Measurements from ENCODE around the gene OR1A1. TPM values are rescaled to one million over a fixed set of nuclear protein-coding genes. Genes with fewer than 3 reads are reported as not detected.
"Not testable (repeated sequence)": the region's sequence is repeated elsewhere in the genome, so short reads cannot be mapped to it uniquely, and the experiment has no call there.

The OR1A1 gene, protein sequence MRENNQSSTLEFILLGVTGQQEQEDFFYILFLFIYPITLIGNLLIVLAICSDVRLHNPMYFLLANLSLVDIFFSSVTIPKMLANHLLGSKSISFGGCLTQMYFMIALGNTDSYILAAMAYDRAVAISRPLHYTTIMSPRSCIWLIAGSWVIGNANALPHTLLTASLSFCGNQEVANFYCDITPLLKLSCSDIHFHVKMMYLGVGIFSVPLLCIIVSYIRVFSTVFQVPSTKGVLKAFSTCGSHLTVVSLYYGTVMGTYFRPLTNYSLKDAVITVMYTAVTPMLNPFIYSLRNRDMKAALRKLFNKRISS
- not detected for total RNA-seq

DNA sequence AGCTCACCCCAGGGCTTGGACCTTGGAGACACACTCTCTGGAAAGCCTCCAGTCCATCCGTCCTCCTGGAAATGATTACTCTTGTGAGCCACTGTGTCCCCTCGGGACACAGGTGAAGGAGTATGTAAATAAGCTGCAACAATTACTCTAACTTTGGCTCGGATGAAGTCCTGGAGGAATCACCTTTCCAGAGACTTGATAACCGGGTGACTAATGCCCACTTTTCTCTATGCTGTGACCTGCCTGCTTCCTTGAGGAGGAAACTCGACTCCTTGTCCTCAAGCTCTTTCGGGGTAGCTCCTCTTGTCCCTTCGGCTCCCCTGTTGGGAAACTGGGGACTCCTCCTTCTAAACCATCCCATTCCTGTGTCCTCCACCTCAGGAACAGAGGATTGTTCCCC, at the start of gene OR1A1:
Gene OR1A1, plus strand, starts transcription at position 301 of the 400 bp plus-strand sequence. CDS start 7,954 bp downstream, outside the sequence.
- no peak for DNase-seq

DNA sequence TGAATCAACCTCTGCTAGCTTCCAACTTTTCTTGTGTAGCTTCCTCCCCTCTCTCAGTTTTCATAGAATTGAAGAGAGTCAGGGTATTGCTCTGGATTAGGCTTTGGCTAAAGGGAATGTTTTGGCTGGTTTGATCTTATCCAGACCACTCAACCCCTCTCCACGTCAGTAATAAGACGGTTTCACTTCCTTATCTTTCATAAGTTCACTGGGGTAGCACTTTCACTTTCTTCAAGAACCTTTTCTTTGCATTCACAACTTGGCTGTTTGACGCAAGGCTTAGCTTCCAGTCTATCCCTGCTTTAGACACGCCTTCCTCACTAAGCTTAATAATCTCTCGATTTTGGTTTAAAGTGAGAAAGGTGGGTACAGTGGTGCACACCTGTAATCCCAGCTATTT, 39.9 kb upstream of the OR1A1 start:
- DNase-seq = no peak

DNA sequence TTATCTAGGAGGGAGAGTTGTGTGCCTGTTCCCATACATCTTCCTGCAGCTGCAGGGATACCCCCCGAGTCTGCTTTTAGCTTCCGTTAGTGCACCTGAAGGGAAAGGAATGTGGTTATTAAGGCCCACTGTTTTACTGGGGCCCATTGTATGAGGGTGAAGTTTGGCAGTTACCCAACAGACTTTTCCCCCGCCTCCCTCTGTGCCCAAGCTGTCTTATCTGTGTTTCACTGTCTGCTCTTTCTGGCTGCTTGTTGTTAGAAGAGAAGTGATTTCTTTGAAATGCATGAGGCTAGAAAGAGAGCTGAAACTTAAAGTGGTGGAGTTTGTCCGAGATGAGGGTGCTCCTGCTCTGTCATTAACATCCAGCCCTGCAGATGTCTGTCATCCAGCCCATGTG, 17.5 kb upstream of the OR1A1 start:
- no peak for DNase-seq

DNA sequence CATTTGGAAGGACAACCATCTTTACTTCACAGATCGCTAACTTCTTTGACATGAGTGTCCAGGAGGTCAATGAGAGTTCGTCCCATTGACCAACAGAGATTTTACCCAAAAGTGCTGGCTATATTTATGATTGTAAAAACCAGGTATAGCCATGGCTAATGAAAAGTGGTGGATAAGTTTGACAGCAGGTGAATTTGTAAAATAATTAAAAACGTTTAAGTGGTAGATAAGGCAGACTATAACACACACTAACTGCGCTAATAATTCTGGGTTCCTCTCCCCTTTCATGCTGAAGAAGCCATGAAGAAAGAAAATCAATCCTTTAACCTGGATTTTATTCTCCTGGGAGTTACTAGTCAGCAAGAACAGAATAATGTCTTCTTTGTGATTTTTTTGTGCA, 10.2 kb upstream of the OR1A1 start, which contains the start of gene OR1A2:
Gene OR1A2, plus strand, starts transcription at position 301 of the 400 bp plus-strand sequence. Its CDS starts 0 bp downstream, at position 301.
- no peak for DNase-seq

DNA sequence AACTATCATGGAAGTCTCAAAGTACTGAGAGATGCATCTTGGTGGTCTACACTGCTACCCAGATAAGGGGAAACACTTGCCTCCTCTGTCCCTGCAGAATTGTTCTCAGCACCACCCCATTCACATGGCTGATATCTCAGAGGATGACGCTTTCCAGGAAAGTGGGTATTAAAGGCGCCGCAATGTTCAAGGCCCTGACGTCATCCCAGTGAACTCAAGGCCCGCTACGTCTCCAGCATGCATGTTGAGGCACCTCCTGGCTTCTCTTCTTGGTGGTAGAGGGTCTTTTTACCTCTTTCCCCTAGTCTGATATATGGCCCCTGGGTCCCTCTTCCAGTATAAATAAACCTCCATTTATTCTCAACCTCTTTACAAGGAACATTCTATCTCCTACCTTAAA, 1.0 kb downstream of the OR1A1 start:
- no peak for DNase-seq

DNA sequence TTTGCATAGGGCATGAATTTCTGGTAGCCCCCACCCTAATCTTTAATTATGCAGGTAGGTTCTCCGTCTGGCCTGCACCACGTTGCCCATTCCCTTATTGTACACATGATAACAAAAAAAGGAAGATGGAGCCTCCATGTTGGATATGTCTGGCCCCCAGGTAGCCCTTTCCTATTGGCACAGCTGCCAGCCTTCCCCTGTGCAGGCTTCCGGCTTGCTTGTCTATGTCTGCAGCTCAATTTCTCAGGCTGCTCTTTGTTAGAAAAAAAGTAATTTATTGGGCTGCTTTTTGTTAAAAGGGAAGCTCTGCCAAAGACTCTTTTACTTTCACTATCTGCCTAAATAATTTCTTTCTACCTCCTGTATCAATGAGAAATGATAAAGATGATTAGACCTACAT, 5.5 kb downstream of the OR1A1 start:
- no peak for DNase-seq

DNA sequence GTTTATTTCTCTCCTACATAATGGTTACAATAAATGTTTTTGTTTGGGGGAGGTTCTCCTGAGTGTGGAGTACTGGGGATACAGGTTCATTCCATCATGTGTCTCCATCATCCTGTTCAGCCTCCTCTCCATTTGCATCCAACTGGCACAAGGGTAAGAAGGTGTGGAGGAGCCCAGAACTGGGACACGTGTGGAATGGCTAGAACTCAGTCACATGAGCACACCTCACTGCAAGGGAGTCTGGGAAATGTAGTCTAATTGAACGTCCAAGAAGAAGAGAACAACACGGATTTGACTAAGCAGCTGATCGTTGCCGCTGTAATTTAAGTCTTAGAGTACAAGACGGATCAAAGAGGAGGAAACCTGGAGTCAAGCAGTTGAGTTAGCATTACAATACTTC, 6.1 kb downstream of the OR1A1 start:
- DNase-seq = no peak

DNA sequence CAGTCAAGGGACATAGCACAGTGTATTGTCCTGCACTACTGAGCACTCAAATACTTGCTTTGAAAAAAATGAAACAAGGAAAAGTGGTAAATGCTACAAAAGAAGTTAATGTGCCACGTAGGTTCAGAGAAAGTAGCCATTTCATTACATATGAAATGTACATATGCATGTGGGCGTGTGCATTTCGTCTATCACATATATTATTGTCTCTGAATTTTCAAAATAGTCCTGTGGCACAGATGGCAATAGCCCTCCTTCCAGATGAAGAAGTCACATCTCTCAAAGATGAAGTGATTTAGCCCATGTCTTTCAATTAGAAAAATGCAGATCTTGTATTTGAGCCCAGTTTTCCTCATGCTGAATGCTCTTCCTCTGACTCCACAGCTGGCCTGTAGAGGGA, 12.5 kb downstream of the OR1A1 start:
- not testable (repeated sequence) for DNase-seq

DNA sequence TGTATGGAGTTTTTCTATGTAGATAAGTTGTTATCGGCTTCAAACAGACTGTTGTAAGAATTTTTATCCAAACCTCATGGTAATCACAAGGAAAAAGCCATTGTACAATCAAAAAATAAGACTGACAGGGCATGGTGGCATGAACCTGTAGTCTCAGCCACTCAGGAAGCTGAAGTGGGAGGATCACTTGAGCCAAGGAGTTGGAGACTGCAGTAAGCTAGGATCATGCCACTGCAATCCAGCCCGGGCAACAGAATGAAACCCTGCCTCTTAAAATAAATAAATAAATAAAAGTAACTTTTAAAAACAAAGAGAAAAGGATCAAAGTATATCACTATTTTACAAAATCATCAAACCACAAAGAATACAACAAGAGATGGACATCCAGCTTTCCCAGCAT, 14.4 kb downstream of the OR1A1 start:
- DNase-seq = no peak

DNA sequence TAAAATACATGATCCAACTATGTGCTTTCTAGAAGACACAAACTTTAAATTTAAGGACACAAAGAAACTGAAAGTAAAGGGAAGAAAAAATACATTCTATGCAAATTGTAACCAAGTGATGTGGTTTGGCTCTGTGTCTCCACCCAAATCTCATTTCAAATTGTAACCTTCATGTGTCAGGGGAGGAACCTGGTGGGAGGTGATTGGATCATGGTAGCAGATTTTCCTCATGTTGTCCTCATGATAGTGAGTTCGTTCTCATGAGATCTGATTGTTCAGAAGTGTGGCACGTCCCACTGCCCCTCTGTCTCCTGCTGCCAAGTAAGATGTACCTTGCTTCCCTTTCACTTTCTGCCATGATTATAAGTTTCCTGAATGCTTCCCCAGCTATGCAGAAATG, 15.0 kb downstream of the OR1A1 start:
- no peak for DNase-seq

DNA sequence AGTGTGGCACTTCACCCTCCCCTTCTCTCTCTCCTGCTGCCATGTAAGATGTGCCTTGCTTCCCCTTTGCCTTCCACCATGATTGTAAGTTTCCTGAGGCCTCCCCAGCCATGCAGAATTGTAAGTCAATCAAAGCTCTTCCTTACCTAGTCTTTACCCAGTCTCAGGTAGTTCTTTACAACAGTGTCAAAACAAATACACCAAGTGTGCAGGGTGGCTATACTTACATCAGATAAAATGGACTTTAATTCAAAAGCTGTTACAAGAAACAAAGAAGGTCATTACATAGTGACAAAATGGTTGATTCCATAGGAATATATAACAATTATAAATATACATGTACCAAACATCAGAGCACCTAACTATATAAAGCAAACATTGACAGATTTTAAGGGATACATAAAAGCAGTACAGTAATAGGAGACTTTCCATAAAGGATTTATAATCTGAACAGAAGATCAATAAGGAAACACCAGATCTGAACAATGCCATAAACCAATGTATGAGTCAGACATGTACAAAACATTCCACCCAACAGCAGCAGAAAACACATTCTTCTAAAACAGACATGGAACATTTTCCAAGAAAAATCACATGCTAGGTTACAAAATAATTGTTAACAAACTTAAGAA, 17.4 kb downstream of the OR1A1 start:
- DNase-seq = not testable (repeated sequence)

DNA sequence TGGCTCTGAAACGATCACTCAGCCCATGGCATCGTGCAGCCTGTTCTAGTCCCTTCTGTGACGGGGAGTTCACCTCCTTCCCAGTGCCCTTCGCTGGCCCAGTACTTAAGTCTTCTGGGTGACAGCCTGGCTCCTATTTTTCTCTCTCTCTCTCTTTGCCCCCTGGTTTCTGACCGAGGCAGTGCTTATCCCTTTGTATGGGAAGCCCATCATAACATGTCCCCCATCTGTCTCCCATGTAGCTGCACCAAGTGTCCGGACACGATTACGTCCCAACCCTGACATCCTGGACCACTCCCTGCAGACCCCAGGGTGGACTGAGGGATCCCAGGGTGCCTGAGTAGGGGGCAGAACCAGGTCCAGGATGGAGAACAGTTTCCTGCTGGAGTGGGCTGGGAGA, 24.8 kb downstream of the OR1A1 start:
- DNase-seq = not testable (repeated sequence)

DNA sequence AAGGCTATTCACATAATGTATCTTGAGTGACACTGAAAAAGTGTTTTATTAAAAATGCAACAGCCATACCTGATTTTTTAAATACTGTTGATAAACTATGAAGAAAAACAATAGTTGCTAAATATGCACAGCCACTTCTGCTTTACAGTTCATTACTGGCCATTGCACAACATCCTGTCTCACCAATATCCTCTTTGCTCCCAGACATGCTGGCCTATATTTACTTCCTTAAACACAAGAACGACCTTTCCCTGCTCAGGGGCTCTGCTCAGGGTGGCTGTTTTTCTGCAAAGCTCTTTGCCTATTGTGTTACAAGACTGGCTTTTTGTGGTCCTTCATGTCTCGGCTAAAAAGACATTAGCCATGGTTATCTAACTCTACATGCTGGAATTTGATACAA, 31.2 kb downstream of the OR1A1 start:
- DNase-seq = not testable (repeated sequence)

DNA sequence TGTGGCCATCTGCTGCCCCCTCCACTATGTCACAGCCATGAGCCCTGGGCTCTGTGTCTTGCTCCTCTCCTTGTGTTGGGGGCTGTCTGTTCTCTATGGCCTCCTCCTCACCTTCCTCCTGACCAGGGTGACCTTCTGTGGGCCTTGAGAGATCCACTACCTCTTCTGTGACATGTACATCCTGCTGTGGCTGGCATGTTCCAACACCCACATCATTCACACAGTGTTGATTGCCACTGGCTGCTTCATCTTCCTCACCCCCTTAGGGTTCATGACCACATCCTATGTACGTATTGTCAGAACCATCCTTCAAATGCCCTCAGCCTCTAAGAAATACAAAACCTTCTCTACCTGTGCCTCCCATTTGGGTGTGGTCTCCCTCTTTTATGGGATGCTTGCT, 33.6 kb downstream of the OR1A1 start:
- DNase-seq = not testable (repeated sequence)

DNA sequence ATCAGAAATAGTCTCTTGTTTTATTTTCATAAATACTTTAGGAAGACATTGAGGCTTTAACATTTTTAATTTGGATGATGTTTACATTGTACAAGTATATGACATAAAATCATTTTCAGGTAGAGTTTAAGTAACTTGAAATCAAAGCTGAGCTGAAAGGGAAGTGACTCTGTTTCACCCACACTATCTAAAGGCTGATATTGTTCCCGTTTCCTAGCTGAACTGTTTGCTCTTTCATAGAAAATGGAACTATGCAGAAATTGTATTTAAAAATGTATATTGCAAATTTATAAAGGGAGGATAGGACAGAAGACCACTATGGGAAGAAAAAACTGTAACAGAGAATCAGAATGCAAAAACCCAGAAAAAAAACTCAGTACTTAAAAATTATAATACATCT, 37.4 kb downstream of the OR1A1 start:
- not testable (repeated sequence) for DNase-seq

DNA sequence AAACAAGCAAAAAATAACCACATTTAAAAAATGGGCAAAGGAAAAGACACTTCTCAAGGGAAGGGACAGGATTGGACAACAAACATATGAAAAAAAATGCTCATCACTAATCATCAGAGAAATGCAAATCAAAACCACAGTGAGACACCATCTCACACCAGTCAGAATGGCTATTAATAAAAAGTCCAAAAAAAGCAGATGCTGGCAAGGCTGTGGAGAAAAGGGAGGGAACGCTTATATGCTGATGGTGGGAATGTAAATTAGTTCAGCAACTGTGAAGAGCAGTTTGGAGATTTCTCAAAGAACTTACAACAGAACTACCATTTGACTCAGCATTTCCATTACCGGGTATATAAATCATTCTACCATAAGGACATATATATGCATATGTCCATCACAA, 41.5 kb downstream of the OR1A1 start:
- DNase-seq = not testable (repeated sequence)

DNA sequence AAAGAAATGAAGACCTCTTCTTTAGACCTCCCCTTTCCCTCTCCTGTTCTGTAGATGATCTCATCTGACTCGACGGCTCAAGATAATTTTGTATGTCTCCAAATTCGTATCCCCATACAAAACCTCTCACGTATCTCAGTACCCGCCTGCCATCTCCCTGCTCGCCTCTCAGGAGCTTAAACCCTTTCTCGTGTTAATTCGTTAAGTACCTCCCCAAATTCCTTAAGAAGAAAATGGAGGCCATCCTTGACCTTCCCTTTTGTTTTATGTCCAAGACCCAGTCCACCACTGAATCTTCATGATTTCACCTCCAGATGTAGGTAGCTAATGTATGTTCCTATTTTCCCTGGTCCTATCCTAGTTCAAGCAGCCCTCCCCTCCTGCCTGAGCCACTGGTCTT, 49.1 kb downstream of the OR1A1 start:
- DNase-seq = no peak

DNA sequence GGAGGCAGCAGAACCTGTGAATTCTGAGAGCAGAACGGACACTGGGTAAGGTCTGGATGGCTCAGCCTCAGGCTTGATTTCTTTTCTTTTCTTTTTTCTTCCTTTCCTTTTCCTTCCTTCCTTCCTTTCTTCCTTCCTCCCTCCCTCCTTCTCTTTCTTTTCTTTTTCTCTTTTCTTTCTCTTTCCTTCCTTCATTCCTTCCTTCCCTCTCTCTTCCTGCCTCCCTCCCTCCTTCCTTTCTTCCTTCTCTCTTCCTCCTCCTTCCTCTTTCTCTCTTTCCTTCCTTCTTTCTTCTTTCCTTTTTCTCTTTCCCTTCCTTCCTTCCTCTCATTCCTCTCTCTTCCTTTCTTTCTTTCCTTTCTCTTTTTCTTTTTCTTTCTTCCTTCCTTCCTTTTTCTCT, 52.7 kb downstream of the OR1A1 start:
- no peak for DNase-seq

DNA sequence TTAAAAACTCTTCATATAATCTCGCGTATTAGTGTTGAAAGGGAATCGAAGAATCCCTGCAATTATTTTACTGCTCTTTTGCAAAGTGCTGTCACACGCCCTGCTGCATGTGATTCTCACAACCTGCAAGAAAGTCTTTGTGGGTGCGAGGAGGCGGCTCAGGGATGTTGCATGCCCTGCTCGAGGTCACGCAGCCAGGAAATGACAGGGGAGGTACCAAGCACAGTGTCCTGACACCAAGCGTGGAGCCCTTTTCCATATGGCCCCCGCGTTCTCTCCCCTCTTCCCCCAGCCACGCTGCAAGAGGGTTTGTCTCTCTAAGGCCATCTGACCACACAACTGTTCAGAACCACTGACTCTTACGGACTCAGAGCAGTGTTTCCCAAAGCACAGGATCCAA, 53.1 kb downstream of the OR1A1 start:
- no peak for DNase-seq

Other genes starting within 250 kb of the OR1A1 start
- not detected for gene OR1D5, start 144.1 kb upstream of the OR1A1 start, total RNA-seq
- not detected for gene OR1D2, start 103.2 kb upstream of the OR1A1 start, total RNA-seq
- gene OR1G1, start 80.1 kb upstream of the OR1A1 start, total RNA-seq = not detected
- gene OR1A2, start 10.1 kb upstream of the OR1A1 start, total RNA-seq = not detected
- 0.20 TPM for gene OR3A1, start 90.7 kb downstream of the OR1A1 start, total RNA-seq
- 0.30 TPM for gene OR3A2, start 178.6 kb downstream of the OR1A1 start, total RNA-seq
- not detected for gene OR1E1, start 190.7 kb downstream of the OR1A1 start, total RNA-seq
- not detected for gene OR3A3, start 203.7 kb downstream of the OR1A1 start, total RNA-seq
- gene OR1E2, start 226.2 kb downstream of the OR1A1 start, total RNA-seq = not detected

Data from skin of body (tissue), 2 donors.